PC-3 (cell line): Measurements from ENCODE around the gene CHD9. TPM values are rescaled to one million over a fixed set of nuclear protein-coding genes. Genes with fewer than 3 reads are reported as not detected.
A peak's percentile ranks its signal among the peaks of the same experiment; 100 is the strongest.

Experiments used
- ATAC-seq: fragments of 200-7000 bp; cut with Tn5 transposase; 2 replicates; pipeline ENCODE4 v1.9.1; 2020; ENCODE audit warnings: mild to moderate bottlenecking, moderate library complexity
- BruUV-seq: library from RNA; stranded (reverse); fragments of 400-500 nt; replicated peaks from 2 replicates; lab custom pipeline; 2021; lab: Mats Ljungman, UMichigan
- CTCF ChIA-PET: fragments of 300-600 bp; sonication (Branson Sonifier 250); formaldehyde crosslinking; loops from one replicate; lab custom pipeline; 2022; ENCODE audit warnings: antibody characterized with exemption; lab: Charles Lee
- POLR2A ChIA-PET: fragments of 300-600 bp; sonication (Branson Sonifier 250); formaldehyde crosslinking; loops from one replicate; lab custom pipeline; 2022; ENCODE audit warnings: antibody characterized with exemption; ENCODE audit not compliant: unreplicated experiment; lab: Charles Lee
- DNase-seq: peaks from one replicate; pipeline ENCODE4 v3.0.0-alpha.2; 2015
- H2AFZ ChIP-seq: fragments of 300-600 bp; sonication (generic); 2 replicates; pipeline ENCODE4 v1.6.0; 2016; ENCODE audit warnings: antibody characterized with exemption, low read length
- H3F3A ChIP-seq: fragments of 300-600 bp; sonication (generic); one replicate; pipeline ENCODE4 v1.6.0; 2017; ENCODE audit warnings: antibody characterized with exemption, low read length, control low read depth, mild to moderate bottlenecking; ENCODE audit not compliant: unreplicated experiment
- H3K27ac ChIP-seq: fragments of 300-600 bp; sonication (generic); 2 replicates; pipeline ENCODE4 v1.5.1; 2016; ENCODE audit warnings: mild to moderate bottlenecking, low read length
- H3K27me3 ChIP-seq: fragments of 300-600 bp; sonication (generic); 2 replicates; pipeline ENCODE4 v1.6.1; 2016; ENCODE audit warnings: low read length, mixed read lengths
- H3K36me3 ChIP-seq: fragments of 300-600 bp; sonication (generic); 2 replicates; pipeline ENCODE4 v1.6.1; 2016; ENCODE audit warnings: low read depth, mixed run types, low read length, mixed read lengths
- H3K4me1 ChIP-seq: fragments of 300-600 bp; sonication (generic); 2 replicates; pipeline ENCODE4 v1.5.1; 2016; ENCODE audit warnings: low read length; ENCODE audit not compliant: insufficient read depth
- H3K4me2 ChIP-seq: fragments of 300-600 bp; sonication (generic); 2 replicates; pipeline ENCODE4 v1.6.0; 2016; ENCODE audit warnings: low read length
- H3K4me3 ChIP-seq: fragments of 300-600 bp; sonication (generic); 2 replicates; pipeline ENCODE4 v1.5.1; 2016; ENCODE audit warnings: mild to moderate bottlenecking, low read length, mixed read lengths
- H3K79me2 ChIP-seq: fragments of 300-600 bp; sonication (generic); 2 replicates; pipeline ENCODE4 v1.6.1; 2017; ENCODE audit warnings: low read length, mixed read lengths
- H3K9ac ChIP-seq: fragments of 300-600 bp; sonication (generic); 2 replicates; pipeline ENCODE4 v1.6.0; 2016; ENCODE audit warnings: mild to moderate bottlenecking, low read length
- H3K9me2 ChIP-seq: fragments of 300-600 bp; sonication (generic); replicated peaks from 2 replicates; pipeline ENCODE4 v1.6.1; 2016; ENCODE audit warnings: mixed run types, low read length, mixed read lengths
- H3K9me3 ChIP-seq: fragments of 300-600 bp; sonication (generic); 2 replicates; pipeline ENCODE4 v1.6.1; 2016; ENCODE audit warnings: low read length, mixed read lengths
- H4K20me1 ChIP-seq: fragments of 300-600 bp; sonication (generic); 2 replicates; pipeline ENCODE4 v1.6.1; 2016; ENCODE audit warnings: low read length, mixed read lengths
- EZH2 ChIP-seq: fragments of 300-600 bp; sonication (generic); IDR thresholded peaks from one replicate; pipeline ENCODE4 v1.6.1; 2017; ENCODE audit warnings: antibody characterized with exemption, mild to moderate bottlenecking, low read length; ENCODE audit not compliant: unreplicated experiment
- EZH2phosphoT487 ChIP-seq: fragments of 300-600 bp; sonication (generic); IDR thresholded peaks from 2 replicates; pipeline ENCODE4 v1.6.1; 2018; ENCODE audit warnings: mild to moderate bottlenecking, antibody characterized with exemption, low read length, borderline replicate concordance
- intact Hi-C: fragments of 100-400 bp; cut with micrococcal nuclease; formaldehyde crosslinking; loops from 2 replicates; pipeline ENCODE4 v1.9.0; 2023
- total RNA-seq: library from RNA; depleted of rRNA; stranded (reverse); fragments of >200 nt; gene quantifications from 2 replicates; pipeline ENCODE4 v1.2.3, GENCODE V29; 2014
- TF ChIP-seq, protein P1 (sequence below): fragments of 300-600 bp; sonication (generic); conservative IDR thresholded peaks from 2 replicates; pipeline ENCODE4 v1.5.1; 2017; ENCODE audit warnings: antibody characterized with exemption, low read depth, mild to moderate bottlenecking, low read length

The CHD9 gene
- total RNA-seq, 1 experiment from 2014 or later, result 13.3 TPM

DNA sequence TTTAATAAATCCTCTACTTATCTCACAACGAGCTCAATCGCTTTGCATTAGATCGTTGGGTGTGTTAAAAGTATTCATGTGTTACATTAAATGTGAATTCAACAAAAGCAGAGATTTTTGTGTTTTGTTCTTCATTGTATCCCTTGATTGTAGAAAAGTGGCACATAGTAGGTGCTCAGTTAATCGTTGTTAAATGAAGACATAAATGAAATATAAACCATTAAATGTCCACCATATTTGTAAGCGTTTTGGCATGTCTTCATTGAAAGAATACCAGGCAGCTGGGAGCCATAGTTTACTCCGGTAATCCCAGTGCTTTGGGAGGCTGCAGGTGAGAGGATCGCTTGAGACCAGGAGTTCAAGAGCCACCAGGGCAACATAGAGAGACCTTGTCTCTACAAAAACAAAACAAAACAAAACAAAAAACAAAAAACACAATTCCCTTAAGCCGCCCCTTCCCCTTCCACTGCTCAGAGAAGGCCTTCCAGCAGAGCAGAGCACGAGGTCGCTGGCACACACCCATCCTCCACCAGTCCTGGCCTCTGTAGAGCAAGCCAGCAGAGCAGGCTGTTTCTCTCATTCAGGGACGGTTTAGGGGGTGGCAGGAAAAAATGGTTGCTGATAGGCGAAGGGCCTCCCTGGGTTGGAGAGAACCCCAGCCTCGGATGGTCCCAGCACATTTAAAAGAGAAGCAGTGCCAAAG, 673 bp upstream of the CHD9 start:
- intact Hi-C loops, result loop anchor here (2.0 to 10.0 kb wide), 5 partner anchors 27 to 451 kb away; partner anchors contain the start of gene AKTIP
- Histone ChIP-seq H3K27ac (no peak overlapping the region; the same call in 1 of the 2 replicates), H3K4me3 (peak overlapping the region; percentile 88; the same call in 1 of the 2 replicates), H3K27me3 (no peaks in the 10 kb centered on the region), H3K4me1 (peaks cover 19% of the 10 kb centered on the region), H4K20me1 (no peaks in the 10 kb centered on the region), H3F3A (no peaks in the 10 kb centered on the region), H3K9ac (peak overlapping the region; percentile 86), H3K9me3 (no peaks in the 10 kb centered on the region), H2AFZ (peak overlapping the region; percentile 94), H3K4me2 (peak overlapping the region; percentile 92), H3K36me3 (no peaks in the 10 kb centered on the region), H3K79me2 (peaks cover 38% of the 10 kb centered on the region), H3K9me2 (no peaks in the 10 kb centered on the region)
- ChIA-PET CTCF (interaction anchor here (0.7 to 1.9 kb wide), 3 partner anchors 9 to 76 kb away, joined by 3 to 7 read pairs (median 4); no protein-coding TSS in a partner anchor), POLR2A (no interaction called here)
- TF ChIP-seq, protein P1, sequence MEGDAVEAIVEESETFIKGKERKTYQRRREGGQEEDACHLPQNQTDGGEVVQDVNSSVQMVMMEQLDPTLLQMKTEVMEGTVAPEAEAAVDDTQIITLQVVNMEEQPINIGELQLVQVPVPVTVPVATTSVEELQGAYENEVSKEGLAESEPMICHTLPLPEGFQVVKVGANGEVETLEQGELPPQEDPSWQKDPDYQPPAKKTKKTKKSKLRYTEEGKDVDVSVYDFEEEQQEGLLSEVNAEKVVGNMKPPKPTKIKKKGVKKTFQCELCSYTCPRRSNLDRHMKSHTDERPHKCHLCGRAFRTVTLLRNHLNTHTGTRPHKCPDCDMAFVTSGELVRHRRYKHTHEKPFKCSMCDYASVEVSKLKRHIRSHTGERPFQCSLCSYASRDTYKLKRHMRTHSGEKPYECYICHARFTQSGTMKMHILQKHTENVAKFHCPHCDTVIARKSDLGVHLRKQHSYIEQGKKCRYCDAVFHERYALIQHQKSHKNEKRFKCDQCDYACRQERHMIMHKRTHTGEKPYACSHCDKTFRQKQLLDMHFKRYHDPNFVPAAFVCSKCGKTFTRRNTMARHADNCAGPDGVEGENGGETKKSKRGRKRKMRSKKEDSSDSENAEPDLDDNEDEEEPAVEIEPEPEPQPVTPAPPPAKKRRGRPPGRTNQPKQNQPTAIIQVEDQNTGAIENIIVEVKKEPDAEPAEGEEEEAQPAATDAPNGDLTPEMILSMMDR, result no peak
- no peak for TF ChIP-seq EZH2
- no peak for TF ChIP-seq EZH2phosphoT487
- peak; percentile 5 for DNase-seq
- BruUV-seq, result no TSS peak
- ATAC-seq, result 0 out of 2 replicates have a peak, but pooled peaks have one; percentile 3

DNA sequence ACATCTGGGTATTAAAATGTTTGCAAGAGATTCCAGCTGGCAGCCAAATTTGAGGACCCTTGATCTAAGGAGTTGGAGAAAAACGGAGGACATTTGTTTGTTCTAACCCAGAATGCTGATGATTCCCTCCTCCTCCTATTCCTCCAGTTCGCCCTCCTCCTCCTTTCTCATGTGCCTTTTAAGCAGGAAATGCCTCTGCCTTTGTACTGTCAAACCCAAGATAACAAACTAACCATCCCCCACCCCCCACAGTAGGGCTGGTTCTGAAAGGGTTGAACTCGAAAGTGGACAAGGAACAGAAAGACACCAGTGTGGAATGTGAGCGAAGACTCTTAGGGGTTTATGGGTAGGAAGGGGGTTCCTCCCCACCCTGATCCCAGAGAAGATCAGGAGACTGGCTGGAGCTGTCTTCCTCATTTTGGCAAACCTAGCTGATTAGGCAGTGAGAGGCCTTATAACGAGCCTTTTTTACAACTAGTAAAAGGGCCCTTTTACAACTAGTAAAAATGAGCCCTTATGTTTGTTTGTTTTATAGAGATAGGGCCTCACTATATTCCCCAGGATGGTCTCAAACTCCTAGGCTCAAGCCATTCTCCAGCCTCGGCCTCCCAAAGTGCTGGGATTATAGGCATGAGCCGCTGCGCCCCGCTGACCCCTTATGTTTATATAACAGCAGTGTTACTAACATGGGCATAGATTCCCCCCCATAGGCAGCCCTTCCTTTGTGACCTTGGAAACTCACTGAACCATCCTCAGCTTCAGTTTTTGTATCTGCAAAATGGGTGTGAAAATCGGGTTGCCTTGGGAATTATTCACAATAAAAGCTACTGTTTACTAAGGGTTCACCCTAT, 975 bp downstream of the CHD9 start:
- Histone ChIP-seq H3F3A (no peaks in the 10 kb centered on the region), H3K27ac (peak overlapping the region; percentile 45; the same call in 1 of the 2 replicates), H3K9ac (peak overlapping the region; percentile 86), H2AFZ (peak overlapping the region; percentile 94), H3K4me1 (peaks cover 19% of the 10 kb centered on the region), H3K36me3 (no peaks in the 10 kb centered on the region), H3K27me3 (no peaks in the 10 kb centered on the region), H3K4me3 (peak overlapping the region; percentile 88), H3K9me3 (no peaks in the 10 kb centered on the region), H3K79me2 (peaks cover 50% of the 10 kb centered on the region), H3K9me2 (no peaks in the 10 kb centered on the region), H3K4me2 (peak overlapping the region; percentile 92), H4K20me1 (no peaks in the 10 kb centered on the region)
- DNase-seq (peak; percentile 28), ATAC-seq (peak; percentile 9)
- TF ChIP-seq, protein P1, result no peak
- TF ChIP-seq EZH2 (no peak), EZH2phosphoT487 (no peak)
- intact Hi-C loops, result loop anchor here (1.0 to 10.0 kb wide), 6 partner anchors 25 to 449 kb away; partner anchors contain the start of gene AKTIP
- TSS peak; percentile 49 for BruUV-seq
- POLR2A ChIA-PET, result no interaction called here
- CTCF ChIA-PET, result interaction anchor here (0.6 to 1.9 kb wide), 3 partner anchors 25 to 58 kb away, joined by 3 to 7 read pairs (median 4); no protein-coding TSS in a partner anchor
